T-cell (primary cell): ENCODE data around the gene IFIT1B. TPM values are rescaled to one million over a fixed set of nuclear protein-coding genes. Genes with fewer than 3 reads are reported as not detected.

Source experiments
- ATAC-seq, 4 experiments: fragments of 200-7000 bp in 3 of 4; fragments of 150-1000 bp in 1 of 4; cut with Tn5 transposase; replicated peaks in 1 of 4; 1 replicate in 3 of 4; 2 replicates in 1 of 4; pipeline ENCODE4 v1.10.0; 2021; ENCODE audit warnings: moderate library complexity in 3 of 4, mild to moderate bottlenecking in 2 of 4, moderate number of reproducible peaks in 1 of 4
- CTCF ChIA-PET, 2 donors: fragments of 300-600 bp; sonication (Branson Sonifier 250); formaldehyde crosslinking; loops; one replicate each; lab custom pipeline; 2022; ENCODE audit warnings: antibody characterized with exemption in 2 of 2; lab: Charles Lee
- POLR2A ChIA-PET, 2 donors: fragments of 300-600 bp; sonication (Branson Sonifier 250); formaldehyde crosslinking; loops; one replicate each; lab custom pipeline; 2022; ENCODE audit warnings: antibody characterized with exemption in 2 of 2; lab: Charles Lee
- DNase-seq, 35 experiments: peaks; one replicate each; pipeline versions ENCODE4 v3.0.0 to v3.0.0-alpha.2; 2013 to 2023
- H3K27ac ChIP-seq: one replicate; pipeline ENCODE4 v1.5.1; 2013; ENCODE audit warnings: low read length
- H3K27me3 ChIP-seq, 2 experiments: replicated peaks in 1 of 2; 1 replicate in 1 of 2; 2 replicates in 1 of 2; pipeline versions ENCODE4 v1.6.1 to v1.7.0; 2013; ENCODE audit warnings: low read length in 1 of 2, mixed read lengths in 1 of 2; ENCODE audit not compliant: control insufficient read depth in 2 of 2, insufficient read depth in 2 of 2; ENCODE audit errors: extremely low read depth in 1 of 2
- H3K36me3 ChIP-seq, 2 donors: 1 replicate in 1 of 2; 2 replicates in 1 of 2; pipeline versions ENCODE4 v1.6.1 to v1.7.0; 2013; ENCODE audit warnings: low read length in 1 of 2; ENCODE audit not compliant: control insufficient read depth in 2 of 2, insufficient read depth in 1 of 2; ENCODE audit errors: extremely low read depth in 1 of 2
- H3K4me1 ChIP-seq, 2 experiments: 1 replicate in 1 of 2; 2 replicates in 1 of 2; pipeline versions ENCODE4 v1.6.1 to v1.7.0; 2013; ENCODE audit warnings: low read length in 2 of 2, mixed read lengths in 1 of 2; ENCODE audit not compliant: insufficient read depth in 2 of 2, control insufficient read depth in 1 of 2; ENCODE audit errors: extremely low read depth in 1 of 2
- H3K4me3 ChIP-seq, 2 donors: 1 replicate in 1 of 2; 2 replicates in 1 of 2; pipeline versions ENCODE4 v1.5.1 to v1.7.0; 2013; ENCODE audit warnings: mild to moderate bottlenecking in 2 of 2, low read length in 1 of 2, moderate library complexity in 1 of 2; ENCODE audit not compliant: control insufficient read depth in 1 of 2; ENCODE audit errors: extremely low read depth in 1 of 2
- H3K9me3 ChIP-seq: 2 replicates; pipeline ENCODE4 v1.7.0; 2013
- H3K27ac Mint-ChIP-seq, 2 donors: one replicate each; pipeline ENCODE4 v1.8.0; 2020 to 2021; ENCODE audit warnings: mild to moderate bottlenecking in 2 of 2, mixed read lengths in 2 of 2
- H3K27me3 Mint-ChIP-seq, 2 donors: one replicate each; pipeline ENCODE4 v1.8.0; 2021 to 2022; ENCODE audit warnings: mixed read lengths in 2 of 2
- H3K36me3 Mint-ChIP-seq: one replicate; pipeline ENCODE4 v1.8.0; 2021; ENCODE audit warnings: mixed read lengths
- H3K4me1 Mint-ChIP-seq, 3 donors: one replicate each; pipeline ENCODE4 v1.8.0; 2020 to 2022; ENCODE audit warnings: mixed read lengths in 3 of 3, mild to moderate bottlenecking in 1 of 3
- H3K4me3 Mint-ChIP-seq, 3 donors: one replicate each; pipeline ENCODE4 v1.8.0; 2020 to 2022; ENCODE audit warnings: mild to moderate bottlenecking in 3 of 3, mixed read lengths in 3 of 3, moderate library complexity in 3 of 3
- H3K9me3 Mint-ChIP-seq, 3 donors: one replicate each; pipeline ENCODE4 v1.8.0; 2020 to 2022; ENCODE audit warnings: mixed read lengths in 3 of 3
- WGBS: methylation state at CpG from one replicate; pipeline ENCODE4 v1.1.5; 2013; ENCODE audit warnings: missing lambda C conversion rate; ENCODE audit not compliant: insufficient coverage; 5-methylcytosine and 5-hydroxymethylcytosine counted together
- total RNA-seq, 35 experiments: library from RNA in 6 of 35; stranded (reverse) in 6 of 35; fragments of 120-200 nt in 1 of 35; gene quantifications; one replicate each; pipeline versions ENCODE4 v1.2.1 to v1.2.4 and lab custom pipeline; 2013 to 2026

IFIT1B gene
- total RNA-seq, 5 donors from 2014 or later (not counting 1 experiment from before 2014, with no cell fraction given) = not detected

- H3K4me3 ChIP-seq = peak overlapping the region; percentile 88 to 98
- no peaks in the 10 kb centered on the region for H3K9me3 Mint-ChIP-seq
- peak overlapping the region; percentile 90 to 97 (median 92) for H3K4me3 Mint-ChIP-seq
These were observed 37.3 kb downstream of the IFIT1B start for GRCh38 chr10:89414879-89415821.

GRCh38 chr10:89416465-89416864 is 38.6 kb downstream of the IFIT1B start:
- peak overlapping the region; percentile 90 to 97 (median 92) for H3K4me3 Mint-ChIP-seq
- H3K36me3 Mint-ChIP-seq = peaks cover 35% of the 10 kb centered on the region

More at GRCh38 chr10:89414879-89415821, 37.3 kb downstream of the IFIT1B start:
- ChIA-PET CTCF (interaction anchor here (0.7 to 2.3 kb wide), 10 partner anchors 10 to 482 kb away, joined by 3 to 29 read pairs (median 4); partner anchors contain the start of genes IFIT1 (in 2 of the 2), KIF20B (in 1 of the 2) and LIPA (in 1 of the 2)), POLR2A (interaction anchor here (0.5 to 2.9 kb wide), 7 partner anchors 23 to 1988 kb away, joined by 3 to 37 read pairs (median 5); partner anchors contain the start of genes IFIT1 (in 2 of the 2), KIF20B (in 1 of the 2) and LIPA (in 1 of the 2))
- Histone ChIP-seq H3K9me3 (no peaks in the 10 kb centered on the region), H3K27ac (peak overlapping the region; percentile 97), H3K4me1 (peaks cover 12 to 37% of the 10 kb centered on the region in 2 experiments), H3K27me3 (no peaks in the 10 kb centered on the region), H3K36me3 (peaks cover 0 to 13% of the 10 kb centered on the region in 2 donors)
- Mint-ChIP-seq H3K27ac (peak overlapping the region; percentile 93 to 96), H3K36me3 (peaks cover 22% of the 10 kb centered on the region), H3K4me1 (peaks cover 60 to 69% (median 65%) of the 10 kb centered on the region in 3 donors), H3K27me3 (no peaks in the 10 kb centered on the region)
- DNase-seq (peak in 33 of 35 experiments; percentile 1 to 69 (median 29)), ATAC-seq (peak; percentile 49 to 60 (median 54))
- WGBS = 1% methylated on average over 57 of the region's 66 CpGs

GRCh38 chr10:89419548-89419947 is 41.7 kb downstream of the IFIT1B start:
- CTCF ChIA-PET = interaction anchor here (0.7 to 1.6 kb wide), 8 partner anchors 9 to 168 kb away, joined by 3 to 9 read pairs (median 4); partner anchors contain the start of genes IFIT2 (in 1 of the 2) and LIPA (in 1 of the 2)
- Mint-ChIP-seq H3K36me3 (peaks cover 39% of the 10 kb centered on the region), H3K4me3 (peak overlapping the region; percentile 17 to 49 (median 34)), H3K4me1 (peaks cover 43 to 64% (median 53%) of the 10 kb centered on the region in 3 donors), H3K27me3 (no peaks in the 10 kb centered on the region), H3K27ac (peak overlapping the region; percentile 74 to 80), H3K9me3 (no peaks in the 10 kb centered on the region)
- no peak overlapping the region for H3K27ac ChIP-seq
- DNase-seq (peak in 14 of 35 experiments; percentile 5 to 65 (median 21)), ATAC-seq (peak in 1 of 4 experiments; percentile 37)
- no peaks in the 10 kb centered on the region for H3K9me3 ChIP-seq
- H3K36me3 ChIP-seq = peaks cover 0 to 18% of the 10 kb centered on the region in 2 donors
- peaks cover 6 to 27% of the 10 kb centered on the region in 2 experiments for H3K4me1 ChIP-seq
- POLR2A ChIA-PET = interaction anchor here (0.7 to 1.1 kb wide), 2 partner anchors 84 to 88 kb away, joined by 4 read pairs; no protein-coding TSS in a partner anchor
- no peaks in the 10 kb centered on the region for H3K27me3 ChIP-seq
- H3K4me3 ChIP-seq = no peak overlapping the region
- no CpG with 5 or more reads among the region's 3 CpGs for WGBS

More at GRCh38 chr10:89416465-89416864, 38.6 kb downstream of the IFIT1B start:
- peak overlapping the region; percentile 93 to 96 for H3K27ac Mint-ChIP-seq
- no peaks in the 10 kb centered on the region for H3K27me3 ChIP-seq
- peak overlapping the region; percentile 44 for H3K27ac ChIP-seq
- H3K4me1 ChIP-seq = peaks cover 12 to 37% of the 10 kb centered on the region in 2 experiments
- H3K27me3 Mint-ChIP-seq = no peaks in the 10 kb centered on the region
- DNase-seq (no peak), ATAC-seq (no peak)
- no peaks in the 10 kb centered on the region for H3K9me3 ChIP-seq
- no CpG with 5 or more reads among the region's 1 CpG for WGBS
- ChIA-PET CTCF (interaction anchor here in 1 of 2 donors (0.7 kb wide), 1 partner anchor 28 kb away, joined by 3 read pairs; no protein-coding TSS in a partner anchor), POLR2A (no interaction called here)
- peaks cover 0 to 18% of the 10 kb centered on the region in 2 donors for H3K36me3 ChIP-seq
- peaks cover 58 to 72% (median 70%) of the 10 kb centered on the region in 3 donors for H3K4me1 Mint-ChIP-seq
- H3K9me3 Mint-ChIP-seq = no peaks in the 10 kb centered on the region
- H3K4me3 ChIP-seq = no peak overlapping the region

GRCh38 chr10:89421018-89421476 is 43.2 kb downstream of the IFIT1B start:
- peaks cover 34 to 55% (median 44%) of the 10 kb centered on the region in 3 donors for H3K4me1 Mint-ChIP-seq
- H3K27ac ChIP-seq = no peak overlapping the region
- WGBS = 100% methylated on average over 2 of the region's 2 CpGs

GRCh38 chr10:89425000-89425399 is 47.1 kb downstream of the IFIT1B start:
- Histone ChIP-seq H3K27ac (no peak overlapping the region), H3K27me3 (no peaks in the 10 kb centered on the region), H3K9me3 (no peaks in the 10 kb centered on the region), H3K36me3 (peaks cover 0 to 5% of the 10 kb centered on the region in 2 donors), H3K4me1 (no peaks in the 10 kb centered on the region), H3K4me3 (no peak overlapping the region)
- no CpG with 5 or more reads among the region's 5 CpGs for WGBS
- DNase-seq (no peak), ATAC-seq (no peak)
- H3K36me3 Mint-ChIP-seq = peaks cover 18% of the 10 kb centered on the region
- H3K9me3 Mint-ChIP-seq = no peaks in the 10 kb centered on the region
- POLR2A ChIA-PET = no interaction called here
- CTCF ChIA-PET = no interaction called here
- no peaks in the 10 kb centered on the region for H3K27me3 Mint-ChIP-seq
- H3K4me3 Mint-ChIP-seq = no peak overlapping the region
- no peak overlapping the region for H3K27ac Mint-ChIP-seq
- H3K4me1 Mint-ChIP-seq = peaks cover 7 to 23% (median 15%) of the 10 kb centered on the region in 3 donors

More at GRCh38 chr10:89421018-89421476, 43.2 kb downstream of the IFIT1B start:
- Mint-ChIP-seq H3K9me3 (no peaks in the 10 kb centered on the region), H3K27me3 (no peaks in the 10 kb centered on the region), H3K27ac (peak overlapping the region; percentile 66 to 69), H3K4me3 (no peak overlapping the region), H3K36me3 (peaks cover 37% of the 10 kb centered on the region)
- ChIA-PET POLR2A (no interaction called here), CTCF (interaction anchor here in 1 of 2 donors (1.1 kb wide), 1 partner anchor 29 kb away, joined by 4 read pairs; the partner anchor contains the start of gene IFIT1)
- peaks cover 4 to 17% of the 10 kb centered on the region in 2 experiments for H3K4me1 ChIP-seq
- H3K36me3 ChIP-seq = peaks cover 0 to 18% of the 10 kb centered on the region in 2 donors
- ATAC-seq (no peak), DNase-seq (no peak)
- no peak overlapping the region for H3K4me3 ChIP-seq
- H3K27me3 ChIP-seq = no peaks in the 10 kb centered on the region
- H3K9me3 ChIP-seq = no peaks in the 10 kb centered on the region
